AG08395 (cell line): Measurements from ENCODE around the gene C1orf159.

Source experiments
- DNase-seq: peaks from one replicate; pipeline ENCODE4 v3.0.0; 2012; ENCODE audit warnings: mixed read lengths, low spot score

C1orf159 gene

DNA sequence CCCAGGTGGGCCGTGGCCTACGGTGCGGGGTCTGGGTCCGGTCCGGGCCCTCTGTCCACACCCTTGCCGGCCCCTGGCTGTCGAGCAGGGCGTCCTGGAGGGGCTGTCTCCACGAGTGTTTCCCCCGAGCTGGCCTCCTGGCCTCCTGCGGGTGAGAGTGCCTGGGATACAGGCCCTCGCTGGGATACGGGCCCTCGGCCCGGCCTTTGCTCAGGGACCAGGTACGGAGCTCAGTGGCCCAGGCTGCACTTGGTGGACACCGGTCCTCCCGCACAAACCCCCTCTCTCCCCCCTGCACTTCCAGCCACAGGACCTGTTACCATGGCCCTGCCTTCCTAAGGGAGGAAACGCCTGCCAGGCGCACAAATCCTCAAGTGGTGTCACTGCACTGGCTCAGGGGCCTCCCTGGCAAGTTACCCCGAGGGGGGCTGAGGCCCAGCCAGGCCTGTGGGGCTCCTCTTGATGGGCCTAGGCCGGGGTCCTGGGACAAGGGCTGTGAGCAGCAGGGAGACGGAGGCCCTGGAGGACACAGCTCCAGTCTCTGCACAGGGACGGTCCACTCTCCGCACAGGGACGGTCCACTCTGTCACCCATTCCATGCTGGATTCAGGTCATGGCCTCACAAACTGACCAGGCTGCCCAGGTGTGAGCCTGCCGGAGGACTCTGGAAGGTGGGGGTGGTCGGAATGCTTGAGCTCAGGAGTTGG lies 23.6 kb downstream of the C1orf159 start:
- no peak for DNase-seq

DNA sequence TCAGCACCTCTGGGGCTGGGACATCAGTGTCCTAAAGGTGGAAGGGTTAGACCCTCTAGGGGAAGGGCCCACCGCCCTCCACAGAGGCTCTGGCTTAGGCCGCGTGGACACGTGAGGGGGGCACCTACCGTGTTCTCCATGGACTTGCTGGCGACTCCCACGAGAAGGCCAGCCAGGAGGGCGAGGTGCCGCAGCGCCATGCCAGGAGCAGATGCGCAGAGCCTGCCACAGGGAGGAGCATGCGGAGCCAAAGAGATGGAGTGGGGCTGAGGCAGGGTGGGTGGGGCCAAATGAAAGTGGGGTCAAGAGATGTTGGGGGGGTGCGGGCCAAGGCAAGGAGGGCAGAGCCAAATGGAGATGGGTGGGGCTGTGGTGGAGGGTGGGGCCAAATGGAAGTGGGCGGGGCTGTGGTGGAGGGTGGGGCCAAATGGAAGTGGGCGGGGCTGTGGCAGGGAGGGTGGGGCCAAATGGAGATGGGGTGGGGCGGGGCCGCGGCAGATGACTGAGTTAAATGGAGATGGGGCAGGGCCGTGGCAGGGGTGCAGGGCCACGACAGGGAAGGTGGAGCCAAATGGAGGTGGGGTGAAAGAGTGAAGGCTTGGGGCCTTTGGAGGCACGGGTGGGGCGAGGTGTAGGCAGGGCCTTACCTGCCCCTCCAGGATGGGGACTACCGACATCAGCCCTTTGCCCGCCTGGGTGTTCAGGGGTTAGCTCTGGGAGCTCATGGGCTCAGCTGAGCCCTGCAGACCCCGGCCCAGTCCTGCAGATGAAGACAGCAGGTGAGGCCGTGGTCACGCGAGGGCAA lies 24.3 kb downstream of the C1orf159 start:
- no peak for DNase-seq

DNA sequence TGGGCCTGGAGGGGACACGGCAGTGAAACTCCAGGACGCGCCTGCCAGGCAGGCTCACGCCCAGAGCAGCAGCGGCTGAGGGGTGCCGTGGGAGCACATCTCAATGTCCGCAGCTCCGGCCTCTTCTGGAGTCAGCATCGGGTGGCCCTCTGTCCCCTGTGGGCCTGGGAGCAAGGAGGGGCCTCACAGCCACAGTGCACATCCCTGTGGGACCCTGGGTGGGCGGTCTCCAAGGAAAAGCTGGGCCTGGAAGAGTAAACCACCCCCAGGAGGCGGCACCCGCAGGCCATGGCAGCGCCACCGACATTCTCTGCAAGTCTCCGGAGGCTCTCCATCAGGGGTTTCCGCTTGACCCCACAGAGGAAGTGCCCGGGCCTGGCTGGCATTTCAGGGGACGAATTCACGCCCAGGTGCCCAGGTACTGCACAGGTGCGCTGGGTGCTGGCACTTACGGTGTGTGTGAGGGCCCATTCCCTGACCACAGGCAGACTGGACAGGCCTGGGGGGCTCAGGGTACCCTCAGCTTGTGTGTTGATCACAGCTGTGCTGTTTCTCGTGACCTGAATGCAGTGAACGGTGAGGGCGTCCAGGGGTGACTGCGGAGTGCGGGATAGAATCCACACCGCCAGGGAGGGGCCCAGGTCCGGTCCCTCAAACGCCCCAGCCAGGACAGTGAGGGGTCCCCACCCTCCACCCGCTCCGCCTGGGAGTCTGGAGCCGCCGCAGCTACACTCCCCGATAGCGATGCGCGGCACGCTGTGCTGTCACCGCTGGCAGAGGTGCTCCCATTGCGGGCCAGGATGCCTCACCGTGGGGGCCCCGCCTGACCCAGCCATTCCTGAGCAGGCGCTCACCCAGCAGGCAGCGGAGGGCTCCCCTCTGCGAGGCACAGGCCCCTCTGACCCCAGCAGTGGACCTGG lies 25.2 kb downstream of the C1orf159 start:
- no peak for DNase-seq

DNA sequence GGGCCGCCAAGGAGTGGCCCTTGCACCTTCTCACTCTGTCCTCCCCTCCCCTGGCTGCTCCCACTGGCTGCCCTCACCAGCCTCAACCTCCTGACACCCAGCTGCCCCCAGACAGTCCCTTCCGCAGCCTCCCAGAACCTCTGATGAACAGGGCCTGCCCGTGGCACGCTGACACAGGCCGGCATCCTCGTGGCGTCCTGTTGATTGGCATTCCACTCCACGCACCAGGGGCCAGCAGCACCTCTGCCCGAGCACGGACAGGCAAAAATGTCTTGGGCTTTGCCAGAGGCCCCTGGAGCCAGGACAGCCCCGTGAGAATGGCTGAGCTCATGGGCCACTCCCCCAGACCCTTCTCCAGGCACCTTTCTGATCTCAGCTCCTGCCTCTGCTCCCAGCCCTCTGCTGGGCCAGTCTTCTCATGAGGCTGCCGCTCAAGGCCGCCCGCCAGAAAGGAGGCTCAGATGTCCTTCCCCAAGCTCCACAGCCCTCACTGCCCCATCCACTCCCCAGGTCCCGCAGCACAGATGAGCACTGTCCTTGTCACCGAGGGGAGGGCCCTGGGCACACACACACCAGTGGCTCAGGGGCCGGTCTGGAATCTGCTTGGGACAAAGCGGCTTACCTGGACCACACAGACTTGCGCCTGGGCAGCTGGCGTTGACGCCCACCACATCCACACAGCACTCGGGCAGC lies 26.0 kb downstream of the C1orf159 start:
- DNase-seq: no peak

DNA sequence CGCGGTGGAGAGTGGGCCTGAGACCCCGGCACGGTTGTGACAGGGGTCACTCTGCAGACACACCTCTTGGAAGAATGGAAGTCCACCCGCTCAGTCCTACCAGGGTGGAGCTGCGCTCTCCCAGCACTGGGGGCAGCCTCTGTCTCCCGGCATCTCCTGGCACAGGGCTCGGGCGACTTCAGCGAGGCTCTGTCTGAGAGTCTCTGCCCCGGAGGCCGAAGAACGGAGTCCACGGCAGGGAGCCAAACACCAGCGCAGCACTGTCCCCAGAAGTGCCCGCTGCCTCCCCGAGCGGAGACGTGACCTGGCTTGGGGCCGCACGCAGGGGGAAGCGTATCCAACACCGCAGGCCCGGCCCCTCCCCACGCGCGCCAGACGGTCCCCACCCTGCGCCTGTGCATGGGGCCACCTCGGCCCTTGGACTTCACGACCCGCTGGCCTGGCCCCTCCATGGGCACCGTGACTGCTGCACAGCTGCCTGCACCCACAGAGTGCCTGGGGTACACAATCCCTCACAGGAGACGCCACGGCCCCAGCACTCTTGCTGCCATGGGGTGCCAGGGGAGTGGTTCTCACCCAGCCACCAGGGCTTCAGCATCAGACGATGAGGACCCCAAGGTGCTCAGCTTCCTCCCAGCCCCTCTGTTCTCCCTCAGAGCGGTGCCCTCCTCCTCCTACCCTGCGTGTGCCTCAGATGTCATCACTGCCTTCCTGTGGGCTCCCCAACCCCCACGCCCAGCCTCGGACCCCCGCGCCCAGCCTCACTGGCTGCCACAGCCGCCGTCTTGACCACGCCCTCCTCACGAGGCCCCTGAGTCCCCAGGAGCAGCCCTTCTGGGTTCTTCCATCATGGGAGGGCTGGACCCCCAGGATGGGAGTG lies 26.8 kb downstream of the C1orf159 start:
- DNase-seq: no peak

DNA sequence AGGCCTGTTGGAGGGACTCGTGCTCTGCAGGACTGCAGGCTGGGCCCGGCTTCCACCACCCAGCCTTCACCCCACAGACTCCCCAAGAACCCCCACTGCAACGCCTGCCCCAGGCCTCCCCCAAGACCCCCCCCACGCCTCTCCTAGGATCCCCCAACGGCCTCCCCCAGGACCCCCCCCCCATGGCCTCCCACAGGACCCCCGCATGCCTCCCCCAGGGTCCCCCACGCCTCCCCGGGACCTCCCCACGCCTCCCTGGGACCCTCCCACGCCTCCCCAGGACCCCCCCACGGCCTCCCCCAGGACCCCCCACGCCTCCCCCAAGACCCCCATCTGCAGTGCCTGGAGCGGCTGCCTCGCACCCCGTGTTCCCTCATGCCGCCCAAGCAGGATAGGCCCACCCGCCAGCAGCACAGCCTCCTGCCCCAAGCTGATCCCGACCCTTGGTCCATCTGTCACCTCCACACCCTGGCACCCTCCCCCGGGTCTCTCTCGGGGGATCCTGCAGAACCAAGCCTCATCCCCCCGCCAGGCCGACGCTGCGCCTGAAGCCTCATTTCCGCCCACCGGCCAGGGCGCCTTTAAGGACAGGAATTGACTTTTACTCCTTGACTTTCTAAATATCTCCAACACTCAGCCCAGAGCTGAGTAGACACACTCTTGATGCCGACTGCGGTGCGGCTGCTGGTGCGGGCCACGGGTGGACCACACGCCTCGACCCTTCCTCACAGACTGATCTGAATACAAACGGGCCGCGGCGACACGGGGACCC lies 27.7 kb downstream of the C1orf159 start:
- DNase-seq: no peak

DNA sequence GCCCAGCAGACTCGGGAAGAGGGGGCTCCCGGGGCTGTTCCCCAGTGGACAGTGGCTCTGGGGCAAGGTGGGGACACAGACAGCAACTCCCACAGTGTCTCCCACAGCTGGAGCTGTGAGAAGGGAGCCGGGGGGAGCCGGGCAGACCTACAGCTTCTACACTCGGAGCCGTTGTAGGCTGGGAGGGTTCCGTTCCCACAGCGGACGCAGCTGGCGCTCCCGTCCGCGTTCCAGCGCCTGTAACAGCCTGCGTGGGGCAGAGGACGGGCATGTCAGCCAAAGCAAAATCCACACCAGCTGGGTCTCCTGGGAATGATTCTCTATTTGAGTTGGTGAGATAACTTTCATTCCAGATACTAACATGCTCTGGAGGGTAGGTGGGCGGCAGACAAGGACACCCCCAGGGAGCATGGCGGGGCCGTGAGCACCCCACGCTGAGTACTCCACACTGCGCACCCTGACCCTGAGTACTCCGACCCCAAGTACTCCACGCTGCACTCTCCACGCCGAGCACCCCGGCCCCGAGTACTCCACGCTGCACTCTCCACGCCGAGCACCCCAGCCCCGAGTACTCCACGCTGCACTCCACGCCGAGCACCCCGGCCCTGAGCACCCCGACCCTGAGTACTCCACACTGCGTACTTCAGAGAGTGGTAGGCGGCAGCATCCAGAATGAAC lies 28.4 kb downstream of the C1orf159 start:
- DNase-seq: no peak

DNA sequence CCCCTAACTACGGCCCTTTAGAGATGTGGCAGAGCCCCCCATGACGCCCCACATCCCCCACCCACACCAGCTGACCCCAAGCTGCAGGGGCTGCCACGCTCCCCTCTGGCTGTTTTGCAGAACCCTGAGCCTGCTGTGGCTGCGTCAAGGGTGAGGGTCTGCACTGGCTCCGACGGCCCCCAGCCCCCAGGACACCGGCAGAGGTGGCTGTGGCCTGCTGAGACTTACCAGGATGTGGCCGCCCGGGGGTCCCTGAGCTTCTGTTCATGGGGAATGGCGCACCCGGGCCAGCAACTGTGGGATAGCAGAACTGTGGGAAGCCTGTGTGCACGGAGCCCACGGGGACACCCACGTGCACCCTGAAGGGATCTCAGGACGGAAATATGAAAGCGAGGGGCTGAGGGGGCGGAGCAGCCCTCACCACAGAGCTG lies 29.0 kb downstream of the C1orf159 start:
- no peak for DNase-seq

DNA sequence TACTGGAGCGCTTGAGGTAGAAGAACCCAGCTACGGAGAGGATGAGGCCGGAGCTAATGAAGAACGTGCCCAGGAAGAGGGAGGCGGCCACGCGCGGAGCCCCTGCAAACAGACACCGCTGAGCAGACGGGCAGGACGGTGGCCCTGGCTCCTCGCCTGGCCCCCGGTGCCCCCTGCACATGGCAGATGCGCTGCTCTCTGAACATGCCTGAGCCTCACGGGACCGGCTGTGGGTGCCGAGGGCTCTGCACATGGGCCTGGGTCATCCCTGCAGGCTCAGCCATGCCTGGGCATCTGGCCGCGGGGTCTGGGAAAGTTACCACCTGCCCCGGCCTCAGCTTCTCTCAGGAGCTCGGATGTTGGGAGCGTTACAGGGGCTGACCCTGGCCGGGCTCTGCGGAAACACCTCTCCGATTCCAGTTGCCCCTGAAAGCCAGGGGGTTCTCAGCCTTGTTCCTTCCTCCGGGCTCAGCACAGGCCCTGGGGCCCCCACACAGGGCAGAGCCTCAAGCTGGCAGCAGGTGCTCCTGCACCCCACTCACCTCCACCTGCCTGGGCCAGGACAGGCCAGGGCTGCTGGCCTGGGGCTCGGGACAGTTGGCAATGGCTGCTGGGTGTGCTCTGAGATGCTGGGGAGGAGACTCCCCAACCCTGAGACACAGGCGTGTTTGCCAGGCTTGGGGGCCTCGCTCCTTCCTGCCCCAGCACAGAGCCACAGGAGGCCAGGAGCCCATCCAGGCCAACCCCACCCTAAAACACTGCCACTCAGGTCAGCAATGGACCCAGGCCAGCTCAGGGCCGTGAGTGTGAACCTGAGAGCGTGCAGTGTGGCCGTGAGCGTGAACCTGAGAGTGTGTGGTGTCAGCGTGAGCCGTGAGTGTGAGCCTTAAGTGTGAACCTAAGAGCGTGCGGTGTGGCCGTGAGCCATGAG lies 29.7 kb downstream of the C1orf159 start:
- DNase-seq: no peak

DNA sequence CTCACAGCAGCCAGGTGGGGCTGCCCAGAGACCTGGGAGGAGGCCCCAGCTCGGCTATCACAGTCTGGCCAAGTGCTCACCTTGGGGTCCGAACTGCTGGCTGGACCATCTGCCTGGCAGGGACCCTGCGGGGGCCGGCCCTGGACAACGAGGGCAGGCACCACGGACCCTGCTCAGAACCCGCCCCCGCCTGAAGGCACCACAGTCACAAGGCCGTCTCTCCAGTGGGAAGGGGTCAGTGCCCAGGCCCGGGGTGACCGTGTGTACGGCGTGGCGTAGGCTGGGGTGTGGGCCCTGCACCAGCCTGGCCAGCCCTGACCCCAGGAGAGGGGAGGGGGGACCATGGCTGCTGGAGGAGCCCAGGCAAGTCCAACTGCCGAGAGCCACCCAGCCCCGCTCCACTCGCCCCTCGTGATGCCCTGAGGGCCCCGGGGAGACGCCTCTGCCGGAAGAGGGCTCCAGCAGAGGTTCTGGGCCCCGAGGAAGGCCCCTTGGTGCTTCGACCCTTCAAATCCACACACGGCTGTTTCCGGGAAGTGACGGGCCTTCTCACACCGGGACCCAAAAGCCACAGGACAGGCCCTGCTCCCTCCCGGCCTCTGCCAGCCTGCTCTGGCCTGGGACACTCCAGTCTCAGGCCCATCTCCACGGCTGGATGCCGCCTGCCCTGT lies 30.6 kb downstream of the C1orf159 start:
- DNase-seq: no peak

DNA sequence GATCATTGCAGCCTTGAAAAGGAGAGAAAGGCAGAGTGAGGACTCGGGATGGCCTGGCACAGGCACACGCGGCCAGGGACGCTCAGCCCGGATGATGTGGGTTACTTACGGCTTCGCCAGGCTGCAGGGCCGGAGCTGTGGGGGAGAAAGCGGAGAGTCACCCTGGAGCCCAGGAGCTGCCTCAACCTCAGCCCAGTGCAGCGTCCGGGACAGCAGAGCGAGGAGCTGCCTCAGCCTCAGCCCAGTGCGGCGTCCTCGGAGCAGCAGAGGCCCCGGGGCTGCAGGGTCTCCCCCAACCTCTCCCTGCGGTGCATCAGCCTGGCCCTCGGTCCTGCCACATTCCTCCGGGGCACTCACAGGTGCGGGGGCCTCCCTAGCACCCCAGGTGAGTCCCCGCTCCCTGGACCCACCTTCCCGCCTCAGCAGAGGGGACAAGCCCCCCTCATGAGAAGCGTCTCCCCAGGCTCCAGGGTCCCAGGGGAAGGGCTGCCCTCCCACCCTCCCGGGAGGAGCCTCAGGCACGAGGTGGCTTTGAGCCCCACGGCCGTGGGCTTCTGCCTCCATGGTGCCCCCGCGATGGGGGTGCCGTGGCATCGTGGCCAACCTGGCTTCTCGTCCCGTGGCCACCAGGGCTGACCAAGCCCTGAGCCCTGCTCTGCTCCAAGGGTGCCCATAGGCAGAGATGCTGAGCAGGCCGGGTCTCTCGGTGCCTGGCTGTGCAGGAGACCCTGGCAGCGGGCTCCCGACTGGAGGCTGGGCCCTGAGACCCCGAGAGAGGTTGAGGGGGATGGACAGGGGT lies 31.3 kb downstream of the C1orf159 start:
- no peak for DNase-seq

DNA sequence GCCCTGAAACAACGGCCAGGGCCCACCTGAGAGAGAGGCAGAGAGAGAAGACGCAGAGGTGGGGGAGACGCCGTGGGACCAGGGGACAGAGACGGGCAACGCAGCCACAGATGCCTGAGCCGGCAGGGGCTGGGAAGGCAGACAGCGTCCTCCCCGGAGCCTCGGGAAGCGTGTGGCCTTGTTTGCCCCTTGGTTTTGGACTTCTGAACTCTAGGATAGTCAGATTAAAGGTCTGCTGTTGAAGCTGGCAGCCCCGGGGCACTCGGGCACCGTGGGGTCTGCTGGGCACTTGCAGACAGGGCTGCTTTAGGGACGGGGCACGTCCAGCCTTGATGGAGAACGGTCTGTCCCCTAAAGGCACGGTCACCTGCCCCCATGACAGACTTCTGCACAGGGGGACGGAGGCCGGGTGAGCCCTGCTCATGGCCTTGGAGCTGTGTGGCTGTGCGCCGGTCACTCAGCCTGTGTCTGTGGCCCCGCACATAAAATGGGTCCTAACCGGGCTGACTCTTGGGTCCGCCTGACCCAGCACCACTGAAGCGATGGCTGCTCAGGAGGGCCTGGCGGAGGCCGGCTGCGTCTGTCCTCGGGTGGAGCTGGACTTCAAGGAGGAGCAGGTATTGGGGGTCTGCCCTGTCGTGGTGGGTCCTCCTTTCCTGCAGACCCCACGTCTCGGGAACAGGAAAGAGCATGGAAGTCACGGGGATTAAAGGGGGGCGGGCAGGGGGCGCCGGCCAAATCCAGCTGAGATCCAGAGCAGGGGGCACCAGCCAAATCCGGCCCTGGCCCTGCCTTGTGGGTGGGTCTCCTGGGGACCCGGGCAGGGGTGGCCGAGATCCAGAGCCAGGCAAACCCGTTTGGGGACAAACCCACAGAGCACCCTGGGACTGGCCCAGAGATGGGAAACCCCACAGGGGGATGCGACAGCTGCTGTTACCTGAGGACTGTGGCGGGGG lies 32.2 kb downstream of the C1orf159 start:
- DNase-seq: no peak

DNA sequence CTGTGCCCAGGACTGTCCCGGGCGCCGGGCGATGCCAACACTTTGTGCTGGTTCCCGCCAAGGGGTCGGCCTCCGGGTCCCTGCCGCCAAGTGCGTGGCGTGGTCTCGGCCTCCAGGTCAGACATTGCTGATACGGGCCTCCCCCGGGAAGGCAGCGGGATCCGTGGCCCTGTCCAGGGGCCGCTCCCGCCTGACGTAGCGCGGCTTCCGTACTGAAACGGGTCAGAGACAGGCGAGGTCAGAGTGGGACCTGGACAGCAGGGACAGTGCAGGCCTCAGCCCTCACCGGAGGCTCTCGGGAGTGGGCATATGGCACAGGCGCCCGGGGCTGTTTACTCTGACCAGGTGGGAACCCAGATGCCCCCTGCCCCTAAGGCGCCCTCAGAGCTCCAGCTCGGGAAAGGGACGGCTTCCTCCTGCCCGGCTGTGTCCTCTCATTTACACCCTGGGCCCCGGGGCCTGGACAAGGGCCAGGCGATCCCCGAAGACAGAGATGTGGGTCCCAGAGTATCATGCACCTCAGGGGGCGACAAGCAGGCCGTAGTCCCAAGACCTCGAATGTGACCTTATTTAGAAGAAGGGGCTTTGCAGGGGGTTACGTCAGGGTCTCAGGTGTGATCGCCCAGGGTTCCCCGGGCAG lies 33.0 kb downstream of the C1orf159 start:
- DNase-seq: no peak

DNA sequence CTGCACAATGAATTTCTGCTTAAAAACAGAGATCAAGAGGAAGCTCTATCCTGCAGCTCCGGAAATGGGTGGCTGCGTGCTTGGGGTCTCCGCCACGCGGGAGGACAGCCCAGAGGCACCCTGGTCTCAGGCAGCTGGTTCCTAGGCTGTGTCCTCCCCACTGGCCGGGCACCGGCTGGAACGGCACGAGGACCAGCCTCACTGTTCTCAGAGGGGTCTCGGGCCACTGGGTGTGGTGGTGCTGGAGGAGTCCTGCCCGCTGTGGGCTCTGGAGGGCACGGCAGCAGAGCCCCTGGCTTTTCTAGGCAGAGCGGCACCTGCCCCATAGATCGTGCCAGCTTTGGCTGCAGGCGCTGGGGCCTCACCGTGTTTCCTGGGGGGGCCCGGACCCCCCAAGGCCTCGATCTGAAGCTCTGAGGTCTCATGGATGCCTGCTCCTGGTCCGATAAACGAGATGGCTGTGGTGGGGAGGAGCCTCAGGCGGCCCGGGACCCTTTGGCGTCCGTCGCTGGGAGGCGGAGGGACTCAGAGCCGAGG lies 33.6 kb downstream of the C1orf159 start:
- no peak for DNase-seq
